WERI-Rb-1 (cell line): Measurements from ENCODE around the gene AQP7.
A peak's percentile ranks its signal among the peaks of the same experiment; 100 is the strongest.
"Not testable (repeated sequence)": the region's sequence is repeated elsewhere in the genome, so short reads cannot be mapped to it uniquely, and the experiment has no call there.

Experiments
- DNase-seq: peaks from one replicate; pipeline ENCODE4 v3.0.0-alpha.2; 2020
- H3K27ac ChIP-seq: fragments of 250-450 bp; sonication (Bioruptor Pico); 2 replicates; pipeline ENCODE4 v1.5.1; 2020; ENCODE audit warnings: mild to moderate bottlenecking, moderate library complexity
- H3K27me3 ChIP-seq: fragments of 250-450 bp; sonication (Bioruptor Pico); 2 replicates; pipeline ENCODE4 v1.5.1; 2021; ENCODE audit warnings: mild to moderate bottlenecking, low read depth, moderate library complexity; ENCODE audit not compliant: insufficient read depth, severe bottlenecking
- H3K36me3 ChIP-seq: fragments of 250-450 bp; sonication (Bioruptor Pico); 2 replicates; pipeline ENCODE4 v1.5.1; 2020; ENCODE audit warnings: mild to moderate bottlenecking, moderate library complexity
- H3K4me3 ChIP-seq: 2 replicates; pipeline ENCODE4 v1.5.1; 2011; ENCODE audit warnings: low read depth, mild to moderate bottlenecking, control low read depth, low read length
- H3K9me3 ChIP-seq: fragments of 250-450 bp; sonication (Bioruptor Pico); 2 replicates; pipeline ENCODE4 v1.5.1; 2021; ENCODE audit warnings: mild to moderate bottlenecking, moderate library complexity; ENCODE audit not compliant: severe bottlenecking
- TF ChIP-seq, protein P1 (sequence below): IDR thresholded peaks from 2 replicates; pipeline ENCODE4 v1.5.1; 2011; ENCODE audit warnings: low read depth, mild to moderate bottlenecking, control low read depth, inconsistent platforms, low read length

Gene AQP7

DNA sequence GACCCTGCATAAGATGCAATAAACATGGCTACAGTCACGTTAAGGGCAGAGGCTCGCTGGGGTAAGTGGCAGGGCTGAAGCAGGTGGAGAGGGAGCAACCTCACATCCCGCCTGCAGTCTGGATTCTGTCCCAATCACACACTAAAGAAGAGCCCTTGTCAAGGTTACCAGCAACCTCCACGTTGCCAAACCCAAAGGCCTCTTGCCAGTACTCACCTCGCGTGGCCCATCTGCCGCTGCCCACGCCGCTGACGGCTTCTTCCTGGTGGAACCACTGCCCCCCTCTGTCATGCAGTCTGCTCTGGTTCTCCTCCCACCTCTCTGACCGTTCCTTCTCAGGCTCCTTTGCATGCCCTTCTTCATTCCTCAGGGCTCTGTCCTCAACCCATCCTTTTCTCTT, 8.8 kb downstream of the AQP7 start:
- H3K9me3 ChIP-seq: no peaks in the 10 kb centered on the region
- H3K27me3 ChIP-seq: no peaks in the 10 kb centered on the region
- H3K4me3 ChIP-seq: no peak overlapping the region
- TF ChIP-seq, protein P1, sequence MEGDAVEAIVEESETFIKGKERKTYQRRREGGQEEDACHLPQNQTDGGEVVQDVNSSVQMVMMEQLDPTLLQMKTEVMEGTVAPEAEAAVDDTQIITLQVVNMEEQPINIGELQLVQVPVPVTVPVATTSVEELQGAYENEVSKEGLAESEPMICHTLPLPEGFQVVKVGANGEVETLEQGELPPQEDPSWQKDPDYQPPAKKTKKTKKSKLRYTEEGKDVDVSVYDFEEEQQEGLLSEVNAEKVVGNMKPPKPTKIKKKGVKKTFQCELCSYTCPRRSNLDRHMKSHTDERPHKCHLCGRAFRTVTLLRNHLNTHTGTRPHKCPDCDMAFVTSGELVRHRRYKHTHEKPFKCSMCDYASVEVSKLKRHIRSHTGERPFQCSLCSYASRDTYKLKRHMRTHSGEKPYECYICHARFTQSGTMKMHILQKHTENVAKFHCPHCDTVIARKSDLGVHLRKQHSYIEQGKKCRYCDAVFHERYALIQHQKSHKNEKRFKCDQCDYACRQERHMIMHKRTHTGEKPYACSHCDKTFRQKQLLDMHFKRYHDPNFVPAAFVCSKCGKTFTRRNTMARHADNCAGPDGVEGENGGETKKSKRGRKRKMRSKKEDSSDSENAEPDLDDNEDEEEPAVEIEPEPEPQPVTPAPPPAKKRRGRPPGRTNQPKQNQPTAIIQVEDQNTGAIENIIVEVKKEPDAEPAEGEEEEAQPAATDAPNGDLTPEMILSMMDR: no peak
- no peak overlapping the region for H3K27ac ChIP-seq
- DNase-seq: no peak
- H3K36me3 ChIP-seq: no peaks in the 10 kb centered on the region

GRCh38 chr9:33392591-33393021, 9.8 kb downstream of the AQP7 start:
- not testable (repeated sequence) for H3K27ac ChIP-seq, H3K27me3 ChIP-seq

DNA sequence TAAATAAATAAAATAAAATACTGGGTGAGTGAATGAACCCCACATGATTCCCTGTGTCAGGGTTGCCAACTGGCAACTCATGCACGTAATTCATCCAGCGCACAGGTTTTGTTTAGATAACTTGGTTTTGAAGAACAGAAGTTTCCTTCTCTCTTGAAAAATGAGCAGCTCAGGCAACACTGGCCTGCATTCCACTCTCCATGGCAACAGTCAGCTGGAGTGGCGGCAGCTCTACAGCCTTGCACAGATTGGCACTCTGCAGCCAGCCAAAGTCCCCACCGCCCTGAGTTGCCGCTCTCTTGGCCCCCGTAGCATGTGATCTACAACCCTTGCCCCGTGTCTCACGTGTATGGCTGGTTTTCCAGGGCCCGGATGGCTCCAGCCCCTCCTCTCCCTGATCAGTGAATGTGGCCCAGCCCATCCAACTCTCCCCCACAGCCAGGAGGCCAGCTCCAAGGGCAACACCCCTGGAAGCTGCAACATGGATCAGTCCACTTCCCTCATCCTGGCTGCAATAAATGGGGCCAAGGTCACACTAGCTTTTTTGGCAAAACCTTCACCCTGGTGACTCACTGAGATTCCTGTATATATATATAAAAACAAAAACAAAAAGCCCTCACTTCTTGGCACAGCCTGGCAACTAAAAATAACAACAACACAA, 11.1 kb downstream of the AQP7 start:
- not testable (repeated sequence) for H3K36me3 ChIP-seq, H3K4me3 ChIP-seq, H3K9me3 ChIP-seq, H3K27me3 ChIP-seq
- DNase-seq: peak; percentile 59
- H3K27ac ChIP-seq: peak overlapping the region; percentile 53

More at GRCh38 chr9:33392591-33393021, 9.8 kb downstream of the AQP7 start:
- DNase-seq: peak; percentile 57
- H3K9me3 ChIP-seq, H3K36me3 ChIP-seq, H3K4me3 ChIP-seq: not testable (repeated sequence)

DNA sequence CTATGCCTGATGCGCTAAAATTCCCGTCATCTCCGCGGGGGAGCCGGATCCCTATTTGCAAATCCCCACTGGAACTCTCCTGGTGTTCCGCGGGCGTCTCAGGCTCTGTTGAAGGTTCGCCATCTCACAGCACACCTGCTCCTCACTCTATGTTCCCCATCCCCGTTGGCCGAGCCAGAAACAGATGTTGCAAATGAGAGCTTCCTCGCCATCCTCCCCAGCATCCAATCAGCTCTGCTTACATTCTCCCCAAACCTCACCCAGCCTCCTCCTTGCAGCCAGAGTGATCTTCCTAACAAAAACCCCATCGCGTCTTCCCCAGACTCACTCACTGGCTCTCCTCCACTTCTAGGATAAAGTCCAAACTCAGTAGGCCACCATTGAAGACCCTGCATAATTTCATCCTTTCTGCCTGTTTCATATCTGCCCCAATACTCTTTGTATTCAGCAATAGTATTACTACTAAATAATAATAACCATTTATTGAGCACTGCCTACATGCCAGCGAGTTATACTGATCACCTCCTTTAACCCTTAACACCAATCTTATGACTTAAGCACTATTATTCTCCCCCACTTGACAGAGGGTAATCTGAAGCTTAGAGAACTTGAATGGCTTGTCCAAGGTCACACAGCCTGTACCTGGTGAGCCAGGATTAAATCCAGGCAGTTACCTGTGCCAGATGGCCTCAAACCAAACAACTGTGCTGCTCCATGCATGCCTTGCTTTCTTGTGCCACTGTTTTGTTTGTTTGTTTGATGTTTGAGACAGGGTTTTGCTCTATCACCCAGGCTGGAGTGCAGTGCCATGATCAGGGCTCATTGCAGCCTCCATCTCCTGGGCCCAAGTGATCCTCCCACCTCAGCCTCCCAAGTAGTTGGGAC, 14.0 kb downstream of the AQP7 start:
- Histone ChIP-seq H3K9me3 (no peaks in the 10 kb centered on the region), H3K27me3 (no peaks in the 10 kb centered on the region), H3K4me3 (no peak overlapping the region), H3K27ac (no peak overlapping the region; the same call in 1 of the 2 replicates), H3K36me3 (no peaks in the 10 kb centered on the region)
- TF ChIP-seq, protein P1: no peak
- peak; percentile 48 for DNase-seq

GRCh38 chr9:33386998-33387397, 15.4 kb downstream of the AQP7 start:
- H3K27me3 ChIP-seq, DNase-seq, H3K27ac ChIP-seq, H3K4me3 ChIP-seq, H3K36me3 ChIP-seq, H3K9me3 ChIP-seq: not testable (repeated sequence)

DNA sequence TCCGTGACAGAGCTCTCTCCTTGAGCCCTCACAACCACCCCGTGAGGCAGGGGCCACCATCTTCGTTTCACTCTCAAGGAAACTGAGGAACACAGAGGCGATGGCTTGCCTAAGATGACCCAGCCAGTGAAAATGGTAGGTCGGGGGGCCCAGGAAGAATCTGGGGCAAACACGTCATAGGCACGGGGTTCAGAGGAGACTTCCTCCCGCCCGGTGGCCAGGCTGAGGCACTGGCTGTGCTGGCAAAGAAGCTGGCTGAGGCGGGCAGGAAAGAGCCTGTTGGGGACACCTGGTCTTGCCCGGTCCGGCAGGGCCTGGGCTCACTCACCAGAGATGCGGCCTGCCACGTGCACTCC, 15.7 kb downstream of the AQP7 start:
- H3K36me3 ChIP-seq, H3K27ac ChIP-seq, H3K4me3 ChIP-seq, H3K27me3 ChIP-seq, H3K9me3 ChIP-seq, DNase-seq: not testable (repeated sequence)

- not testable (repeated sequence) for H3K4me3 ChIP-seq, H3K27ac ChIP-seq, H3K27me3 ChIP-seq, DNase-seq, H3K9me3 ChIP-seq, H3K36me3 ChIP-seq
Observed at GRCh38 chr9:33385979-33386640, 16.3 kb downstream of the AQP7 start.

DNA sequence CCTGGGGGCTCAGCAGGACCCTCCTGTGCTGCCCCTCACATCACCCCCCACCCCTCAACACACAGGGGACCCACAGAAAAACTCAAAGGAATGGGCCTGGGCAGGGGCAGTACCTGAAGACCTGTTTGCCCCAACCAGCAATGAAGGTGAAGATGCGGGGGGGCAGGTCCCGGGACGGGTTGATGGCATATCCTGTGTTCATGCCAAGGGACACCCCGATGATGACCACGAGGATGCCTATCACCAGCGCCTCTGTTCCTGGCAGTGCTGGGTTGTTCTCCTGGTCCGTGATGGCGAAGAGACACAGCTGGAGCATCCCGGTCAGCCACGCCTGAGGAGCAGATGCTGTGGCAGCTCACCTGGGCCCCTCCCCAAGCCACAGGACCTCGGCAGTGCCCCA, 16.8 kb downstream of the AQP7 start:
- not testable (repeated sequence) for DNase-seq, H3K9me3 ChIP-seq, H3K4me3 ChIP-seq

DNA sequence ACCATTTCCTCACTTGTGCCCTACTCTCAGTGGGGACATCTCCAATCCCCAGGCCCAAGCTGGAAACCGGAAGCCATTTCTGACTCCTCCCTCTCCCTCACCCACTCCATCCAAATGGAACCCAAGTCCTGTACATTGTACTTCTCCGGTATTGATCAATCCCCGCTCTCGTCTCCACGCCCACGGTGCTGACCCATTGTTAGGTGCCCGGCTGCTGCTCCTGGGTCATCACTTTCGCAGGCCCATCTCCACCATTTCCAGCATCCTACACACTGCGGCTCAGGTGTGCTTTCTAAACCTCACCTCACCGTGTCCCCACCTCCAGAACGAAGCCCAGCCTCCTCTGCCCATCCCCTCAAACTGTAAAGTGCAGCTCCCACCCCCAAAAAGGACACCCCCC, 19.0 kb downstream of the AQP7 start:
- not testable (repeated sequence) for H3K4me3 ChIP-seq, H3K36me3 ChIP-seq, DNase-seq, H3K27me3 ChIP-seq, H3K9me3 ChIP-seq, H3K27ac ChIP-seq

More for the DNA sequence above, 16.8 kb downstream of the AQP7 start:
- H3K27ac ChIP-seq, H3K36me3 ChIP-seq, H3K27me3 ChIP-seq: not testable (repeated sequence)

DNA sequence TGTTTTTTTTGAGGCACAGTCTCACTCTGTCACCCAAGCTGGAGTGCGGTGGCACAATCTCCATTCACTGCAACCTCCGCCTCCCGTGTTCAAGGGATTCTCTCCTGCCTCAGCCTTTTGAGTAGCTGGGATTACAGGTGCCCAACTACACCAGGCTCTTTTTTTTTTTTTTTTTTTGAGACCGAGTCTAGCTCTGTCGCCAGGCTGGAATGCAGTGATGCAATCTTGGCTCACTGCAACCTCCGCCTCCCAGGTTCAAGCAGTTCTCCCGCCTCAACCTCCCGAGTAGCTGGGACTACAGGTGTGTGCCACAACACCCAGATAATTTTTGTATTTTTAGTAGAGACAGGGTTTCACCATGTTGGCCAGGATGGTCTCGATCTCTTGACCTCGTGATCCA, 20.0 kb downstream of the AQP7 start:
- H3K27ac ChIP-seq, H3K27me3 ChIP-seq, DNase-seq, H3K9me3 ChIP-seq, H3K36me3 ChIP-seq, H3K4me3 ChIP-seq: not testable (repeated sequence)
